GM12873 (cell line): Measurements from ENCODE around the gene TPH1.

ENCODE experiments used
- CTCF ChIP-seq: IDR thresholded peaks from 2 replicates; pipeline ENCODE4 v1.5.1; 2012; ENCODE audit warnings: low read depth, mild to moderate bottlenecking, moderate library complexity, low read length, control low read depth; ENCODE audit not compliant: insufficient read depth; ENCODE audit errors: missing control alignments

TPH1 gene

GRCh38 chr11:18012122-18012905 lies 33.8 kb downstream of the TPH1 start:
- TF ChIP-seq CTCF = no peak

DNA sequence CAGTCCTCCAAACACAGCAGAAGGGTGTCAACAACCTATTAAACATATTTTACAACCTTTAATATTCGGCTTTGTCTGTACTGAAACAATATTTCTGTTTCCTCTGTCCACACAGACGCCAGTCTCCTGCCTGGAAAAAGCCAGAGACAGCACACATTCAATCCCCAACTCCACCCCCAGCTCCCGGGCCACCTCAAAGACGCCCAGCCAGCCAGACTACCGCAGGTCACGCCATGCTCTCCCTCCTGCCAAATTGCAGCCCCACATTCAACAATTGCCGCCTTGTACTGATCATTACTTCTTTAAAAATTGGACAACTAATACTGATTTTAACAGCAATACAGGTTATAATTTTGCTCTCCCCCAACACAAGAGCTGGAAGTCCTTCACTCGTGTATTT lies 34.4 kb downstream of the TPH1 start:
- no peak for TF ChIP-seq CTCF

DNA sequence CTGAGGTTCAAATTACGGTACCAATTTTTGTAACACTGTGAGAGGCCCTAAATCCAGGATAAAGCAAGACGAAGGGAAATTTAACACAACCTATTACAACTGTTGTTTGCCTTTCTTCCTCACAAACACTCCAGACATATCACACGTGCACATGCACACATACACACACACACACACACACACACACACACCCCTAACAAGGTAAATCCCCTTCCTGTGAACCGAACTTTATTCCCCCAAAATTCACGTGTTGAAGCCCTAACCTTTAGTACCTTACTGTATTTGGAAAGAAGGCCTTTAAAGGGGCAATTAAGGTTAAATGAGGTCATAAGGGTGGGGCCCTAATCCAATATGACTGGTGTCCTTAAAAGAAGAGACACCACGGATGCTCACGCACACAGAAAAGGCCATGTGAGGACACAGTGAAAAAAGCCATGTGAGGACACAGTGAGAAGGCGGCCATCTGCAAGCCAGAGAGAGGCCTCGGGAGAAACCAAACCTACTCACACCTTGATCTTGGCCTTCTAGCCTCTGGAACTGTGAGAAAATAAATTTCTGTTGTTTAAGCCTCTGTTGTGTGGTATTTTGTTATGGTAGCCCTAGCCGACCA lies 35.0 kb downstream of the TPH1 start:
- TF ChIP-seq CTCF = no peak

GRCh38 chr11:18010121-18010670 lies 35.9 kb downstream of the TPH1 start:
- no peak for TF ChIP-seq CTCF

GRCh38 chr11:18005376-18006129 lies 40.5 kb downstream of the TPH1 start:
- no peak for TF ChIP-seq CTCF

GRCh38 chr11:18001191-18001590 lies 44.9 kb downstream of the TPH1 start:
- TF ChIP-seq CTCF = no peak

GRCh38 chr11:18000760-18001159 lies 45.3 kb downstream of the TPH1 start:
- TF ChIP-seq CTCF = no peak
